Small intestine (tissue), 7 donors: ENCODE data around the gene GRAP2. TPM values are rescaled to one million over a fixed set of nuclear protein-coding genes. Genes with fewer than 3 reads are reported as not detected.

Source experiments
- DNase-seq, 2 donors: peaks; one replicate each; pipeline versions ENCODE4 v3.0.0 to v3.0.0-alpha.2; 2013
- FAIRE-seq: peaks from 2 replicates; lab custom pipeline; 2012; peaks lifted over from hg19 to GRCh38; lab: Jason Lieb, UNC
- H3K27ac ChIP-seq, 3 donors: one replicate each; pipeline ENCODE4 v1.5.1; 2013; ENCODE audit warnings: low read length in 2 of 3, mild to moderate bottlenecking in 2 of 3, control low read depth in 1 of 3, inconsistent platforms in 1 of 3, low read depth in 1 of 3, moderate library complexity in 1 of 3
- H3K27me3 ChIP-seq, 3 donors: one replicate each; pipeline ENCODE4 v1.6.1; 2013; ENCODE audit warnings: low read length in 3 of 3, inconsistent platforms in 1 of 3; ENCODE audit not compliant: control insufficient read depth in 3 of 3, insufficient read depth in 3 of 3
- H3K36me3 ChIP-seq, 3 donors: one replicate each; pipeline ENCODE4 v1.6.1; 2013; ENCODE audit warnings: low read length in 3 of 3, inconsistent platforms in 1 of 3, low read depth in 1 of 3, mild to moderate bottlenecking in 1 of 3, moderate library complexity in 1 of 3; ENCODE audit not compliant: control insufficient read depth in 3 of 3, insufficient read depth in 2 of 3
- H3K4me1 ChIP-seq, 3 donors: one replicate each; pipeline ENCODE4 v1.6.1; 2013; ENCODE audit warnings: low read length in 2 of 3, inconsistent platforms in 1 of 3, low read depth in 1 of 3, mild to moderate bottlenecking in 1 of 3, moderate library complexity in 1 of 3; ENCODE audit not compliant: control insufficient read depth in 3 of 3, insufficient read depth in 2 of 3
- H3K4me3 ChIP-seq, 3 donors: one replicate each; pipeline ENCODE4 v1.5.1; 2013; ENCODE audit warnings: low read length in 3 of 3, control low read depth in 1 of 3, inconsistent platforms in 1 of 3, low read depth in 1 of 3, mild to moderate bottlenecking in 1 of 3, moderate library complexity in 1 of 3
- H3K9me3 ChIP-seq, 2 donors: one replicate each; pipeline ENCODE4 v1.6.1; 2013; ENCODE audit warnings: low read depth in 1 of 2, low read length in 1 of 2; ENCODE audit not compliant: control insufficient read depth in 2 of 2, insufficient read depth in 1 of 2
- WGBS, 3 donors: extraction: QIAGEN DNeasy Blood & Tissue Kit; methylation state at CpG; one replicate each; pipeline ENCODE4 v1.1.7; 2013; 5-methylcytosine and 5-hydroxymethylcytosine counted together
- polyA plus RNA-seq, 4 donors: library from polyadenylated mRNA; stranded (reverse) in 3 of 4; unstranded in 1 of 4; fragments of 200-250 nt in 3 of 4; fragments of 120-200 nt in 1 of 4; gene quantifications; one replicate each; pipeline versions ENCODE4 v1.2.1 to v1.2.3, GENCODE V29; 2013
- donor health status: healthy with polysubstance abuse.
- donor health status: control.
- donor health status: control.
- donor health status: Bipolar disorder and iron deficiency.
- donor health status: healthy.

Gene GRAP2
- polyA plus RNA-seq, 4 donors, result 2.0 to 3.4 (median 2.6) TPM

DNA sequence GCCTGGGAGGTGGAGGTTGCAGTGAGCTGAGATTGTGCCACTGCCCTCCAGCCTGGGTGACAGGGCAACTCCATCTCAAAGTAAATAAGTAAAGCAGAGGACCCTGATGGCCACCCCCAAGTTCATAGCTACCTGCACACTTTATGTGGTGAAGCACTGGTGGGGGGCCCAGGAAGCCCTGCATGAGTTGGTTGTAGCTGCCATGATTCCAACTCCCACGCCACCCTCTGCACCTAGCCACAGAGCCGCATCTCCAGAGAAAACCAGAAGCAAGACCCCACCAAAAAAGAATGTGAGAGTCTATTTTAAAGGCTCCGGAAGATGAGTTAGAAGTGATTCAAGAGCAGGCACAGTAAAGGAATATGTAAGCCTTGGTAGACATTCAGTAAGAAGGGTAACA, 38.9 kb downstream of the GRAP2 start:
- Histone ChIP-seq H3K4me3 (no peak overlapping the region), H3K27me3 (no peaks in the 10 kb centered on the region), H3K27ac (no peak overlapping the region), H3K4me1 (no peaks in the 10 kb centered on the region), H3K36me3 (no peaks in the 10 kb centered on the region), H3K9me3 (no peaks in the 10 kb centered on the region)
- FAIRE-seq (no peak), DNase-seq (no peak)
- WGBS, 3 donors, result 84 to 93% (median 91%) methylated on average over 3 of the region's 3 CpGs

DNA sequence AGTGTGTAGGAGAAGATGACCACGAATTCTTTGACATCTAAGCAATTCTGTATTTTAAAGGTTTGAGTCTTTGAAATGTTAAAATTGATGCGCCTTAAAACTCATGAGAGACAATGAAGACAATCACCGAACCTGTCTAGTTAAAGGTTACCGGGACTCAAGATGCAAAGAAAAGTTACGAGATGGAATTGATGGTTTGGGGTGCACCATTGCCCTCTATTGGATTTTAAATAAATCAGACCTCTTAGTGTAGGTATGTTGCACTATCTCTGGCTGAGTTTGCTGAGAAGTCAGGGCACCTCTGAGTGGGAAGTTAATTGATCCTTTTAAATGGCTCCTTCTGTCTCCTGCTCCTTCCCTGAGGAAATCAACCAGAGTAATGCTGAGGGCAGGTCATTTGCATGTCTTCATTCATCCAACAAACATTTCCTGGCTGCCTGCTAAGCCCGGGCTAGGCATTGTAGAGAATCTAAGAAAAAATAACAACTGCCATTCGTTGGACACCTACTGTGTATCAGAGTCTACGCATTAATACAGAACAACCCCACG, 39.9 kb downstream of the GRAP2 start:
- H3K27me3 ChIP-seq, result no peaks in the 10 kb centered on the region
- FAIRE-seq (no peak), DNase-seq (no peak)
- H3K27ac ChIP-seq, result no peak overlapping the region
- H3K4me1 ChIP-seq, result no peaks in the 10 kb centered on the region
- no peaks in the 10 kb centered on the region for H3K9me3 ChIP-seq
- 66 to 75% (median 74%) methylated on average over 9 of the region's 9 CpGs for WGBS, 3 donors
- no peak overlapping the region for H3K4me3 ChIP-seq
- H3K36me3 ChIP-seq, result no peaks in the 10 kb centered on the region

DNA sequence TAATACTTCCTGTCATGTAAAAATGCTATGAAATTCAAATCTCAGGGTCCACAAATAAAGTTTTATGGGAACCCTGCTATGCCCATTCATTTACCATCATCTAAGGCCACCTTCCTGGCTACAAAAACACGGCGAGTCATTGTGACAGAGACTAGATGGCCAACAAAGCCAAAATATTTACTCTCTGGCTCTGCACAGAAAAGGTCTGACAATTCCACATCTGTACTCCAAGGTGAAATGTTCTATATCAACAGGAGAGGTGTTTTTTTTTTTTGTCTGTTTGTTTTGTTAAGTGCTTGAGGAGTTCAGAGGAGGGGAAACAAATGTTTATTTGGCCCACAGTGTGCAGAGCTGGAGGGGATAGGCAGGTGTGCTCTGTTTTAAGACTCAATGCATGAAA, 40.7 kb downstream of the GRAP2 start:
- H3K27me3 ChIP-seq, result no peaks in the 10 kb centered on the region
- no peak for FAIRE-seq
- no peaks in the 10 kb centered on the region for H3K36me3 ChIP-seq
- no peak for DNase-seq
- no peak overlapping the region for H3K4me3 ChIP-seq
- no peaks in the 10 kb centered on the region for H3K9me3 ChIP-seq
- peaks cover 0 to 2% (median 0%) of the 10 kb centered on the region in 3 donors for H3K4me1 ChIP-seq
- WGBS, 3 donors, result 79 to 91% (median 87%) methylated on average over 2 of the region's 2 CpGs
- no peak overlapping the region for H3K27ac ChIP-seq

DNA sequence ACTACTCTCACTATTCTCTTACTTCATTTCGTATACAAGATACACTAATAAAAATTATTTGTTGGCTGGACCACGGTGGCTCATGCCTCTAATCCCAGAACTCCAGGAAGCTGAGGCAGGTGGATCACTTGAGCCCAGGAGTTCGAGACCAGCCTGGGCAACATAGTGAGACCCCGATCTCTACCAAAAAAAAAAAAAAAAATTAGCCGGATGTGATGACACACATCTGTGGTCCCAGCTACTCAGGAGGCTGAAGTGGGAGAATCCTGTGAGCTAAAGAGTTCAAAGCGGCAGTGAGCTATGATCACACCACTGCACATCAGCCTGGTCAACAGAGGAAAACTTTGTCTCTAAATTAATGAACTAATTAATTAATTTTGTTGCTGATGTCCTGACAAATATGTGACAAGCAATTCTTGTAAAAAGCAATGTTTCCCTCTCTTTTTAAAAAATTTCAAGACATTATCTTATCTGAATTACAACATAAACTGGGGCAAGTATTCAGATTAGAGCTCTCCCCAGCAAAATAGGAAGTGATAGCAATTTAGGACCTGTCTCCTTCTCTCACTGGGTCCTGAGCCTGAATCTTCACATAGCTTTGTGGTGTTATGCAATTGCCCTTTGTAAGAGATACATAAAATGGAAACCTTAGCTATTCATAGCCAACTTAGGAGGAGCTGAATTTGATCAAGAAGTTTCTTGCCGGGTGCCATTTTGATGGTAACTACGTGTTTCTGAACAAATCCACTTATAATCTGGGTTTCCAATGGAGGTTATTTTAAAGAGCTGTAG, 41.8 kb downstream of the GRAP2 start:
- no peak overlapping the region for H3K27ac ChIP-seq
- no peak overlapping the region for H3K4me3 ChIP-seq
- WGBS, 3 donors, result 76 to 79% (median 79%) methylated on average over 8 of the region's 8 CpGs
- FAIRE-seq, result no peak
- no peaks in the 10 kb centered on the region for H3K9me3 ChIP-seq
- H3K27me3 ChIP-seq, result no peaks in the 10 kb centered on the region
- no peak for DNase-seq
- H3K4me1 ChIP-seq, result peaks cover 0 to 12% (median 0%) of the 10 kb centered on the region in 3 donors
- no peaks in the 10 kb centered on the region for H3K36me3 ChIP-seq

DNA sequence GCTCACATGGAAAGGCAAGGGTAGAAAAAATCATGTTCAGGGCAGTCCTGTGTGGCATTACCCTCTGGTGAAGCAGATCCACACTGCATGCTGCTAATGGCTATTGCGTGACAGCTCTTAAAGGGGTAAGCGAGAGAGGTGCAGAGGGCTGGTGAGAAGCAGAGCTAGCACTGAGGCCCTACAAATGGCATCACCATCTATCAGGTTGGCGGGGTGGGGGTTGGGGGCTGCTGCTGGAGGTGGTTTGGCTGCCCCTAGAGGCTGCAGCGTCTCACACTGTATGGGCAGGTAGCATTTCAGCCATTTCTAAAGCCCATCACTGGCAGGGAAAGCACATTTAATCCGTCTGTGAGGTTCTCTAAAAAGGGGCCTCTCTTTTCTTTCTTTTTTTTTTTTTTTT, 42.5 kb downstream of the GRAP2 start:
- FAIRE-seq (no peak), DNase-seq (no peak)
- peaks cover 0 to 14% (median 0%) of the 10 kb centered on the region in 3 donors for H3K4me1 ChIP-seq
- H3K4me3 ChIP-seq, result no peak overlapping the region
- no peaks in the 10 kb centered on the region for H3K9me3 ChIP-seq
- WGBS, 3 donors, result 81 to 87% (median 86%) methylated on average over 5 of the region's 5 CpGs
- no peaks in the 10 kb centered on the region for H3K36me3 ChIP-seq
- no peaks in the 10 kb centered on the region for H3K27me3 ChIP-seq
- no peak overlapping the region for H3K27ac ChIP-seq

DNA sequence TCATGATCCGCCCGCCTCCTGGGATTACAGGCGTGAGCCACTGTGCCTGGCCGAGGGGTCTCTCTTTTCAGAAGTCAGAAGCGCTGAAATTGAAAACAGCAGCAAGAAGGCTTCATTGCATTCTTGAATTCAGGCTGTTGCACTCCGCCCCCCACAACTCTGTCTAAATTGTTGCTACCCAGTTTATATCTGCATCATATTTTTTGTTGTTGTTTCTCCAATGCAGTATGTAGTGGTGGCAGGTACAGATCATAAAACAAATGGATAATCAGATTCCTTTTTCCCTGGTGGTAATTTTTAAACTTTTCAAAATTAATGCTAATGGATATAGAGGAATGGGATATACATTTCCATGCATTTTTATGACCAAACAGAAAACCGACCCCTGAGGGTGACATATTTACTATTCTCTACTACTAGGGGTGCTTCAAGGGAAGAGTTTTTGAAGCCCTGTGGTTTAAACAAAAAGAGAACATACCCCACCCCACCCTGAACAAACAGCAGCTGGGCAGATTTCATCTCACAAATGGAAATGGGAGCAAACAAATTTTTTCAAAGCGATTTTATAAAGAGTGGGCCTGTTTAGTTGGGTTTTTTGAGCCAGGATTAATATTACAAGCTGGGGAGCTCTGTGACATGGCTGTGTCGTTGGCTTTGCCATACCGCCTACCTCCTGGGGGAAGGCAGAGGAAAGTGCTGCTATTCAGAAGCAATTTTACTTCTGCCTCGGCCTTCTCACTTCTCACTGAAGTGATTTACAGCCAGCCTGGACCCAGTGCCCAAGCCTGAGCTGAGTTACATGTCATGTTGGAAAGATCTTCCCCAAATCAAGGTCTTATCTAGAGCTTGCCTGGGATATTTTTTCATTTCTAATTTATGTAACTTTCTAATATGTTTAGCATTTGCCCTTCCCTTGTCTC, 43.3 kb downstream of the GRAP2 start:
- no peaks in the 10 kb centered on the region for H3K9me3 ChIP-seq
- no peaks in the 10 kb centered on the region for H3K36me3 ChIP-seq
- H3K4me3 ChIP-seq, result no peak overlapping the region
- 86 to 92% (median 87%) methylated on average over 11 of the region's 11 CpGs for WGBS, 3 donors
- H3K4me1 ChIP-seq, result peaks cover 0 to 14% (median 0%) of the 10 kb centered on the region in 3 donors
- H3K27ac ChIP-seq, result peak overlapping the region in 1 of 3 donors; percentile 37
- no peaks in the 10 kb centered on the region for H3K27me3 ChIP-seq
- no peak for FAIRE-seq
- no peak for DNase-seq

DNA sequence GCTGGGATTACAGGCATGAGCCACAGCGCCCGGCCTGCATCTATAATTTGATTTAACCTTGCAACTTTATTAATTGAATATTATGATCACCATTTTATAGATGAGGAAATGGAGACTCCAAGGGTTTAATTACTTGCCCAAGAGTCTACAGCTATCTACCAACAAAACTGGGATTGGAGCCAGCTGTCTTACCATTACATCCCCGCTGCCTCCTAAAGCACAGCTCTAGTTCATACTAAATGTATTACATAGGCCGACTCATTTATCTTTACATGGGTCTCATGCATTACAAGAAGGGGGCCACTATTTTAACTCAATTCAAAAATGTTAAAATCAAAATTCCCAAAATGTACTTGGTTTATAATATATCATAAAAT, 45.2 kb downstream of the GRAP2 start:
- Histone ChIP-seq H3K36me3 (no peaks in the 10 kb centered on the region), H3K27me3 (no peaks in the 10 kb centered on the region), H3K4me3 (no peak overlapping the region), H3K27ac (no peak overlapping the region), H3K9me3 (no peaks in the 10 kb centered on the region), H3K4me1 (peaks cover 0 to 14% (median 0%) of the 10 kb centered on the region in 3 donors)
- no peak for FAIRE-seq
- DNase-seq, result no peak
- 92 to 94% (median 94%) methylated on average over 4 of the region's 4 CpGs for WGBS, 3 donors

DNA sequence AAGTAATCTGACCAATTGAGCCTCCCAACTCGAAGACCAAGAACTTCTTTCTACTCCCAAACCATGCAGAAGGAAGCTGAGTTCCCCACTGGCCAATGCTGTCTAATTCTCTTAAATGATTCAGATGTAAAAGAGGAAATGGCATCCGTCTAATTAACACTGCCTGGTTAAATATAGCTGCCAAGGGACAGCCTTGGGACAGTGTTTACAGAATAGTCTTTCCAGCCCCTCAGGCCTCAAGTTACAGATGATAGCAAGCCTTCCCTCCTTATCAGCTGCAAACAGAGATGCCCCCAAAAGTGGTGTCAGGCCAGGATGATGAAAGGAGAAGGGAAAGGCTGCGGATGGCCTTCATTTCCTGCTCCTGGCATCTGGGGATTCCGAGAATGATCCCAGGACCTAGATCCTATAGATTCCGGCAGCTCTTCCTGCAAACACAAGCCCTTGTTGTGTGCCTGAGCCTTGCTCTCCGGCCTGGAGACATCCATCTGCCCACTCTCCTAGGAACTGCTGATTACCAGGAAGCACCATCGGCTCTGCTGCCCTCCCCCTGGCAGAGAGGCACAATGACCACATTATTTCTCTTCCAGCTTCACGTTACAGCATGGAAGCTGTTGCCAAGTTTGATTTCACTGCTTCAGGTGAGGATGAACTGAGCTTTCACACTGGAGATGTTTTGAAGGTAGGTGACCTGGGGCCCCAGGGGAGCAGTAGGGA, 45.8 kb downstream of the GRAP2 start:
- no peak for FAIRE-seq

More for the DNA sequence above, 45.8 kb downstream of the GRAP2 start:
- peaks cover 0 to 14% (median 0%) of the 10 kb centered on the region in 3 donors for H3K4me1 ChIP-seq
- H3K27ac ChIP-seq, result peak overlapping the region in 1 of 3 donors; percentile 3
- no peaks in the 10 kb centered on the region for H3K9me3 ChIP-seq
- H3K36me3 ChIP-seq, result no peaks in the 10 kb centered on the region
- 36 to 49% (median 48%) methylated on average over 8 of the region's 8 CpGs for WGBS, 3 donors
- peak in 1 of 2 donors; percentile 43 for DNase-seq
- no peaks in the 10 kb centered on the region for H3K27me3 ChIP-seq
- no peak overlapping the region for H3K4me3 ChIP-seq
